ENCODE results near the gene MID1.

Gene MID1, protein sequence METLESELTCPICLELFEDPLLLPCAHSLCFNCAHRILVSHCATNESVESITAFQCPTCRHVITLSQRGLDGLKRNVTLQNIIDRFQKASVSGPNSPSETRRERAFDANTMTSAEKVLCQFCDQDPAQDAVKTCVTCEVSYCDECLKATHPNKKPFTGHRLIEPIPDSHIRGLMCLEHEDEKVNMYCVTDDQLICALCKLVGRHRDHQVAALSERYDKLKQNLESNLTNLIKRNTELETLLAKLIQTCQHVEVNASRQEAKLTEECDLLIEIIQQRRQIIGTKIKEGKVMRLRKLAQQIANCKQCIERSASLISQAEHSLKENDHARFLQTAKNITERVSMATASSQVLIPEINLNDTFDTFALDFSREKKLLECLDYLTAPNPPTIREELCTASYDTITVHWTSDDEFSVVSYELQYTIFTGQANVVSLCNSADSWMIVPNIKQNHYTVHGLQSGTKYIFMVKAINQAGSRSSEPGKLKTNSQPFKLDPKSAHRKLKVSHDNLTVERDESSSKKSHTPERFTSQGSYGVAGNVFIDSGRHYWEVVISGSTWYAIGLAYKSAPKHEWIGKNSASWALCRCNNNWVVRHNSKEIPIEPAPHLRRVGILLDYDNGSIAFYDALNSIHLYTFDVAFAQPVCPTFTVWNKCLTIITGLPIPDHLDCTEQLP

GRCh38 chrX:10620121-10620699 lies at the start of gene MID1:
Gene MID1 (minus strand): TSS chrX:10620585. CDS start chrX:10567547, 53,038 bp downstream.
- H3K27me3 Mint-ChIP-seq, result peaks cover 12% of the 10 kb centered on the region
- peak within 1 kb of the TSS; percentile 56 for H3K27ac Mint-ChIP-seq
- peaks cover 10% of the 10 kb centered on the region for H3K4me1 Mint-ChIP-seq
- ATAC-seq (ENCODE audit: low read depth) (peak; percentile 45), DNase-seq (ENCODE audit: low spot score in 2 of 2) (peak in 1 of 2 donors; percentile 13)
- no peaks in the 10 kb centered on the region for H3K9me3 Mint-ChIP-seq
- H3K4me3 Mint-ChIP-seq, result peak within 1 kb of the TSS; percentile 80
- no peaks in the 10 kb centered on the region for H3K36me3 Mint-ChIP-seq

DNA sequence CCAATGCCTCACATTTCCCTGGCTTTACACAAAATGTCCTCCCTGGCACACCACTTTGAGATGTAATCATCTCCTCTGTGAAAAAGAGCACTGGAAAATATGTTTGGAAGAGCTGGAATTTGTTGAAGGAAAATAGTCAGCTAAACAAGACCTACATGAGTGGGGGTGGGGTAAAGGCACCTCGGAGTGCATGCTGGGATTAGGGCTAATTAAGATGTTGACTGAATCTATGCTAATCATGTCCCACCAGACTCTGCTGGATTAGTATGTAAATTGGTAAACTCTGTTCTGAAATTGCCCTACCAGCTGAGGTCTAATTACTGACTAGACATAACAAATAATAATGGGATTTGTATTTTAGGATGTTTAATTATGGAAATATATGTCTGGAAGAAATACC lies 46.8 kb upstream of the MID1 start:
- no peak overlapping the region for H3K27ac Mint-ChIP-seq
- H3K9me3 Mint-ChIP-seq, result no peaks in the 10 kb centered on the region
- peaks cover 5% of the 10 kb centered on the region for H3K27me3 Mint-ChIP-seq
- H3K4me1 Mint-ChIP-seq, result no peaks in the 10 kb centered on the region
- no peak for ATAC-seq (ENCODE audit: low read depth)
- no peak overlapping the region for H3K4me3 Mint-ChIP-seq
- DNase-seq (ENCODE audit: low spot score in 2 of 2), result no peak
- H3K36me3 Mint-ChIP-seq, result no peaks in the 10 kb centered on the region

DNA sequence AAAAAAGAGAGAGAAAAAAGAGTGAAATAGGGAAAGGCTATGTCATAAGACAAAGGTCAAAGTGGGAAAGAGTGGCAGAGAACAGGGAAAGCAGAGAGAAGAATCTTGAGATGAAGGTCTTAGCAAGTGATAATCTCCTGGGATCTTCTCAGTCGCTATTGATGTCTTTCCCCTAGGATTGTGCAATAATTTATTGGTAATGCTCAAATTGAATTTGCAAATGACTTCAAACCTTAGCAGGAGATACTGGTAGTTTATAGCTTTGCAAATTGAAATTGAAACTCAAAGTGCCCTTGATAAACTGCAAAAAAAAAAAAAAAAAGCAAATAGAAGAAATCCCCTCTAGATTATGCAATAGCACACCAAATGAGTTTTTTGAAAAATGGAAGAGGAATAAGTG lies 45.7 kb upstream of the MID1 start:
- ATAC-seq (ENCODE audit: low read depth) (no peak), DNase-seq (ENCODE audit: low spot score in 2 of 2) (no peak)
- no peak overlapping the region for H3K4me3 Mint-ChIP-seq
- H3K27ac Mint-ChIP-seq, result no peak overlapping the region
- no peaks in the 10 kb centered on the region for H3K36me3 Mint-ChIP-seq
- H3K27me3 Mint-ChIP-seq, result peaks cover 2% of the 10 kb centered on the region
- no peaks in the 10 kb centered on the region for H3K9me3 Mint-ChIP-seq
- no peaks in the 10 kb centered on the region for H3K4me1 Mint-ChIP-seq

- Mint-ChIP-seq H3K36me3 (no peaks in the 10 kb centered on the region), H3K27ac (no peak overlapping the region), H3K9me3 (no peaks in the 10 kb centered on the region), H3K4me3 (no peak overlapping the region), H3K4me1 (no peaks in the 10 kb centered on the region), H3K27me3 (peaks cover 2% of the 10 kb centered on the region)
- DNase-seq (ENCODE audit: low spot score in 2 of 2), result no peak
- no peak for ATAC-seq (ENCODE audit: low read depth)
Observed at GRCh38 chrX:10665681-10666080, 45.3 kb upstream of the MID1 start.

DNA sequence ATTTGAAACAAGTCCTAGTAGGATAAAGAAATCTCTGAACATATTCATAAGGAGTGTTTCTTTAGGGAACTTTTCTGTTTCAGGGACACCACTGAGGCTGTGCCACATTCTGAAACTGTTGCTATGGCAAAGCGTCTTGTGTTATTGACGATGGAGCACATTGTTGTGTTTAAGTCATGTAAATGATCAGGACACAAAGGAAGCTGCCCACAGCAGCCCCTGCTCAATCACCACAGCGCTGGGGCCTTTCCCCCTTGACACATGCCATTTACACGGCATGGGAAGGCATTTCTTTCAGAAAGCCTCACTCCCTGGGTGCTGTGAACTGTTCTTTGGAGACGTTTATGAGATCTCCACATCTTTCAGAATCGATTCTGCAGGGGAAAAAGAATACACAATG lies 39.8 kb upstream of the MID1 start:
- DNase-seq (ENCODE audit: low spot score in 2 of 2), result no peak
- no peak overlapping the region for H3K4me3 Mint-ChIP-seq
- H3K27me3 Mint-ChIP-seq, result no peaks in the 10 kb centered on the region
- peaks cover 4% of the 10 kb centered on the region for H3K9me3 Mint-ChIP-seq
- no peak for ATAC-seq (ENCODE audit: low read depth)
- H3K27ac Mint-ChIP-seq, result no peak overlapping the region
- no peaks in the 10 kb centered on the region for H3K4me1 Mint-ChIP-seq
- no peaks in the 10 kb centered on the region for H3K36me3 Mint-ChIP-seq

- no peak for ATAC-seq (ENCODE audit: low read depth)
- DNase-seq (ENCODE audit: low spot score in 2 of 2), result no peak
- no peak overlapping the region for H3K4me3 Mint-ChIP-seq
- H3K9me3 Mint-ChIP-seq, result peaks cover 4% of the 10 kb centered on the region
- peaks cover 3% of the 10 kb centered on the region for H3K27me3 Mint-ChIP-seq
- no peaks in the 10 kb centered on the region for H3K4me1 Mint-ChIP-seq
- no peak overlapping the region for H3K27ac Mint-ChIP-seq
- no peaks in the 10 kb centered on the region for H3K36me3 Mint-ChIP-seq
Observed at GRCh38 chrX:10656214-10656613, 35.8 kb upstream of the MID1 start.

DNA sequence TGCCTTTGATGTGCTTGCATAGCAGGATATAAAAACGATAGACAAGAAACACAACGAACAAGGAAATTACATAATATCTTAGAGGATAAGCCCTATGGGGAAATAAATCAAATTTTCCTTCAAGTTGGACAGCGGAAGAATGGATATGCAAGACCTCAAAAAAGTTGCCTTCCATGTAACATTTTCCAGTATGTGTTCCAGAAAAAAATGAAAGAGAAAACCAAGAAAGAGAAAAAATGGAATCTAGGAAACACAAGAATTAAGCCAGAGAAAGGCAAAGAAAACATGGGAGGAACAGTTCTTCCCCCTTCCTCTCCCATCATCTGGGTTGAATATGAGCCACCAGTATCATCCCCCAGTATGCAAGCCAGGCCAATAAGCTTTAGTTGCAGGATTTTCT lies 34.6 kb upstream of the MID1 start:
- H3K4me1 Mint-ChIP-seq, result no peaks in the 10 kb centered on the region
- peaks cover 4% of the 10 kb centered on the region for H3K9me3 Mint-ChIP-seq
- no peak overlapping the region for H3K27ac Mint-ChIP-seq
- no peak overlapping the region for H3K4me3 Mint-ChIP-seq
- DNase-seq (ENCODE audit: low spot score in 2 of 2) (no peak), ATAC-seq (ENCODE audit: low read depth) (no peak)
- no peaks in the 10 kb centered on the region for H3K36me3 Mint-ChIP-seq
- H3K27me3 Mint-ChIP-seq, result peaks cover 5% of the 10 kb centered on the region

GRCh38 chrX:10653302-10653701 lies 32.9 kb upstream of the MID1 start:
- no peaks in the 10 kb centered on the region for H3K36me3 Mint-ChIP-seq
- peaks cover 4% of the 10 kb centered on the region for H3K9me3 Mint-ChIP-seq
- no peaks in the 10 kb centered on the region for H3K4me1 Mint-ChIP-seq
- no peak for DNase-seq (ENCODE audit: low spot score in 2 of 2)
- H3K4me3 Mint-ChIP-seq, result no peak overlapping the region
- no peak overlapping the region for H3K27ac Mint-ChIP-seq
- ATAC-seq (ENCODE audit: low read depth), result no peak
- peaks cover 5% of the 10 kb centered on the region for H3K27me3 Mint-ChIP-seq

DNA sequence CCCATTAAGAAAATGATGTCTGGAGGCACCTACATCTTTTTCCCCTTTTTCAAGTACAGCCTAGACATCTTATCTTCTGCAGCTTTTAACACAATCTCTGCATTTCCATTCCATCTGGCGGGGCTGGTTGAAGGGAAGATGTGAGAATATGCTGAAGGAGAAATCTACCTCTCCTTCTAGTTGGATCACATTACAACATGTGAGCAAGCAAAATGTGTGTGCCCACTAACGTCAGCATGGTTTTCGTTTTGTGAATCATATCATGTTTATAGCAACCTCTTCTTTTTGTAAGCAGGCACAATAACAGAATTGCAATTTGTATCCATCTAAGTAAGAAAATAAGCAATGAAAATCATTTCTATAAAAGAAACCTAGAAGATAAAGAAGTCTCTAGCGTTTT lies 28.9 kb upstream of the MID1 start:
- no peak overlapping the region for H3K4me3 Mint-ChIP-seq
- no peaks in the 10 kb centered on the region for H3K9me3 Mint-ChIP-seq
- no peak overlapping the region for H3K27ac Mint-ChIP-seq
- H3K36me3 Mint-ChIP-seq, result no peaks in the 10 kb centered on the region
- peaks cover 8% of the 10 kb centered on the region for H3K27me3 Mint-ChIP-seq
- no peak for DNase-seq (ENCODE audit: low spot score in 2 of 2)
- no peaks in the 10 kb centered on the region for H3K4me1 Mint-ChIP-seq
- no peak for ATAC-seq (ENCODE audit: low read depth)

GRCh38 chrX:10648614-10649013 lies 28.2 kb upstream of the MID1 start:
- Mint-ChIP-seq H3K9me3 (no peaks in the 10 kb centered on the region), H3K36me3 (no peaks in the 10 kb centered on the region), H3K4me3 (no peak overlapping the region), H3K4me1 (no peaks in the 10 kb centered on the region), H3K27me3 (peaks cover 8% of the 10 kb centered on the region), H3K27ac (no peak overlapping the region)
- no peak for ATAC-seq (ENCODE audit: low read depth)
- no peak for DNase-seq (ENCODE audit: low spot score in 2 of 2)

- H3K9me3 Mint-ChIP-seq, result no peaks in the 10 kb centered on the region
- peaks cover 2% of the 10 kb centered on the region for H3K4me1 Mint-ChIP-seq
- ATAC-seq (ENCODE audit: low read depth) (no peak), DNase-seq (ENCODE audit: low spot score in 2 of 2) (no peak)
- H3K27me3 Mint-ChIP-seq, result peaks cover 6% of the 10 kb centered on the region
- peaks cover 4% of the 10 kb centered on the region for H3K36me3 Mint-ChIP-seq
- H3K4me3 Mint-ChIP-seq, result no peak overlapping the region
- H3K27ac Mint-ChIP-seq, result no peak overlapping the region
Observed at GRCh38 chrX:10636851-10637250, 16.5 kb upstream of the MID1 start.

DNA sequence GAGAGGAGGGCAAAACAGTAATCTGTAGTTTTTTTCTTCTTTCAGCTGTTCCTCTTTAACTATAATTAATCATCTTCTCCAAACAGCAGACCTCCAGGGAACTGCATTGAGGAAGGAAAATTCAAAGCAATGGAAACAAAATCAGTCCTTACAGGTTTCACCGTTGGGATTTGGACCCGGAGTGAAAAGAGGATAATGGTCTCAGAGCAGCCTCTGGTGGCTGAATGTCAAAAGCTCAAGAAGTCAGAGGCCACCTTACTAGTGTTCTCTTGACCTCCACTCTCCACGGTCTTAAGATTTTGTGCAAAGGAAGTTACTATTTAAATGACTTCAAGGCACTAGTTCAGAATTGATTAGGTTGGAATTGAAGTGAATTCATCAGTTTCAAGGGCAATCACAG lies 16.0 kb upstream of the MID1 start:
- H3K27ac Mint-ChIP-seq, result no peak overlapping the region
- H3K36me3 Mint-ChIP-seq, result peaks cover 4% of the 10 kb centered on the region
- H3K27me3 Mint-ChIP-seq, result peaks cover 6% of the 10 kb centered on the region
- no peaks in the 10 kb centered on the region for H3K9me3 Mint-ChIP-seq
- peaks cover 2% of the 10 kb centered on the region for H3K4me1 Mint-ChIP-seq
- no peak overlapping the region for H3K4me3 Mint-ChIP-seq
- ATAC-seq (ENCODE audit: low read depth) (no peak), DNase-seq (ENCODE audit: low spot score in 2 of 2) (no peak)

DNA sequence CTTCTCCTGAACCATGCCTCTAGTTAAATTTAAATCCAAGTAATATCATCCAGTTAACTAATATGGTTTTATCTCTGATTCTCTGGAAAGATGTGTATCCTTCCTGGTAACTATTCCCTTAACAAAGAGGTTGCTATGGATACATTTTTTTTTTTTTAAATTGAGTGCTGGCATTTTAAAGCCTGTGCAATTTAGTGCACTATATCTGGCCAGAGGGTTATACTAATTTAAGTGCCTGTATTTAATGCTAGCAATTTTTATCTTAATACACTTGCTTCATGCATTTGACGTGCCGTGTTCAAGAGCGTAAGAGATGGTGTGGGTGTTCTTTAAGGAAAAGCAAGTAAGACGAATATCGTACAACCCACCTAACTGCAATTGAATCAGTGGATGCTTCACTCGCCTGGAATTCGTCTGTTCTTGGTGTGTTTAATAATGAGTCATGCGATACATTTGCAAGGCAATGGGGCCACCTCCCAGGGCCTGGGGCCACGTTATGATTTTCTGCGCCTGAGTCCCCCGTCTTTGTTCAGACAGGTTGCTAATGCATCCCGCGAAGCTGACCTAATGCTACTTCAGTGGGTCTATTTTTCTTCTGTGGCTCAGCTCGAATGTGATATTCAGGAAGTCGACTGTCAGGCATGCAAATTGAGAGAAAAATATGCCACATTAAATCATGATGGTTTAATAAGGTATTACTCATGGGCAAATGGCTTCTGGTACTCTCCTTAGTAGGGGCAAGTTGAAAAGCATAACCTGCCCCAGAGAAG lies 14.2 kb upstream of the MID1 start:
- peaks cover 14% of the 10 kb centered on the region for H3K27me3 Mint-ChIP-seq
- no peak overlapping the region for H3K27ac Mint-ChIP-seq
- DNase-seq (ENCODE audit: low spot score in 2 of 2) (no peak), ATAC-seq (ENCODE audit: low read depth) (no peak)
- H3K9me3 Mint-ChIP-seq, result no peaks in the 10 kb centered on the region
- H3K36me3 Mint-ChIP-seq, result peaks cover 4% of the 10 kb centered on the region
- H3K4me3 Mint-ChIP-seq, result no peak overlapping the region
- peaks cover 2% of the 10 kb centered on the region for H3K4me1 Mint-ChIP-seq

GRCh38 chrX:10633722-10634121 lies 13.3 kb upstream of the MID1 start:
- no peak overlapping the region for H3K27ac Mint-ChIP-seq
- H3K36me3 Mint-ChIP-seq, result no peaks in the 10 kb centered on the region
- DNase-seq (ENCODE audit: low spot score in 2 of 2) (no peak), ATAC-seq (ENCODE audit: low read depth) (no peak)
- no peaks in the 10 kb centered on the region for H3K9me3 Mint-ChIP-seq
- peaks cover 9% of the 10 kb centered on the region for H3K27me3 Mint-ChIP-seq
- H3K4me1 Mint-ChIP-seq, result no peaks in the 10 kb centered on the region
- no peak overlapping the region for H3K4me3 Mint-ChIP-seq

Data from memory B cell (primary cell).